GM18951 (cell line): Measurements from ENCODE around the gene PTPRN2.
"Not testable (repeated sequence)": the region's sequence is repeated elsewhere in the genome, so short reads cannot be mapped to it uniquely, and the experiment has no call there.

ENCODE experiments used
- POLR2A ChIP-seq: IDR thresholded peaks from 4 replicates; pipeline ENCODE4 v1.6.1; 2011; ENCODE audit warnings: mild to moderate bottlenecking; ENCODE audit not compliant: insufficient read length, insufficient read depth; ENCODE audit errors: extremely low read depth
- in situ Hi-C: fragments of 300-500 bp; cut with MboI; formaldehyde crosslinking; loops from one replicate; pipeline ENCODE4 v1.12.0; 2022; ENCODE audit warnings: low sequenced_read_pairs, mixed read lengths, inconsistent platforms; ENCODE audit not compliant: unreplicated experiment

The PTPRN2 gene

DNA sequence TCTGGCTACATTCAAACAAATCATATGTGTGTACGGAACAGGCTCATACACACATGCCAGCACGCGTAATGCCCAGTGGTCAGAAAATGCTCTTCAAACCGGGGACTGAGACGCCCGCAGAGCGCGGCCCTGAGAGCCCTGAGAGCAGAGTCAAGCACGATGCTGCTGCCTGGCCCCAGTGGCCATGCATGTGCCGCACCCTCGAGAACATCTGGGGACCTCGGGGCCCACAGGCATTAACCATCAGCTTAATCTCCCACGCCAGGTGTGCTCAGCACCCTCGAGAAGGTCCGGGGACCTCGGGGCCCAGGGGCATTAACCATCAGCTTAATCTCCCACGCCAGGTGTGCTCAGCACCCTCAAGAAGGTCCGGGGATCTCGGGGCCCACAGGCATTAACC, 163.1 kb downstream of the PTPRN2 start:
- TF ChIP-seq POLR2A: no peak
- in situ Hi-C loops: no loop called here

GRCh38 chr7:158424011-158424410, 163.6 kb downstream of the PTPRN2 start:
- TF ChIP-seq POLR2A: no peak
- in situ Hi-C loops: no loop called here

GRCh38 chr7:158422887-158423560, 164.6 kb downstream of the PTPRN2 start:
- TF ChIP-seq POLR2A: no peak
- in situ Hi-C loops: no loop called here

DNA sequence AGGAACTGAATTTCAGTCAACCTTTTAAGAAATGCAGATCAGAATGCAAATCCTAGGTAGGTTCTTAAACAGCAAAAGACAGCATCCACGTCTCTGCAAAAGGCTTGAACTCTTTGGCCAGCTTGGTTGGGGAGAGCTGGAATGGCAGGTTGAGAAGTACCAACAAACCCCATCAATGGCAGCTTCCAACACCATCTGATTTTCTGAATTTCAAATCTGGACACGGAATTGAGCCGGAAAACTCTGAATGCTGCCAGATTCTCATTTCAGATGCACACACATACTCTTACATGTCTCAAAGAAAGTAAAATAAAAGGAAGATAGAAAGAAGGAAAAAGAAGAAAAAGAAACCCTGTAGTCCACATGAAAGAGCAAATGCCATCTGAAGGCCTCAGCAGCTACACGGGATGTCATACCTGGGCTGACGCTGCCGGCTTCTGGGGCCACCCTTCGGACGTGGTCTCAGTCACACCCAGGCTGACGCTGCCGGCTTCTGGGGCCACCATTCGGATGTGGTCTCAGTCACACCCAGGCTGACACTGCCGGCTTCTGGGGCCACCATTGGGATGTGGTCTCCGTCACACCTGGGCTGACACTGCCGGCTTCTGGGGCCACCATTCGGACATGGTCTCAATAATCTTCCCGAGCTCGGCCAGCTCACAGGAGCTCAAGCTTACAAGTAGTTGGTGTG, 165.3 kb downstream of the PTPRN2 start:
- in situ Hi-C loops: no loop called here
- no peak for TF ChIP-seq POLR2A

GRCh38 chr7:158421361-158421760, 166.3 kb downstream of the PTPRN2 start:
- in situ Hi-C loops: no loop called here
- TF ChIP-seq POLR2A: no peak

GRCh38 chr7:158420591-158421340, 166.9 kb downstream of the PTPRN2 start:
- no peak for TF ChIP-seq POLR2A
- in situ Hi-C loops: no loop called here

- in situ Hi-C loops: no loop called here
- no peak for TF ChIP-seq POLR2A
Observed at GRCh38 chr7:158419238-158419785, 168.3 kb downstream of the PTPRN2 start.

DNA sequence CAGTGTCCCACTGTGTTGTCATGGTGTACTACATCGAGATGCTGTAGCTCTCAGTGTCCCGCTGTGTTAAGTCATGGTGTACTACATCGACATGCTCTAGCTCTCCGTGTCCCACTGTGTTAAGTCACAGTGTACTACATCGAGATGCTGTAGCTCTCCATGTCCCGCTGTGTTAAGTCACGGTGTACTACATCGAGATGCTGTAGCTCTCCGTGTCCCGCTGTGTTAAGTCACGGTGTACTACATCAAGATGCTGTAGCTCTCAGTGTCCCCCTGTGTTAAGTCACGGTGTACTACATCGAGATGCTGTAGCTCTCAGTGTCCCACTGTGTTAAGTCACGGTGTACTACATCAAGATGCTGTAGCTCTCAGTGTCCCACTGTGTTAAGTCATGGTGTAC, 169.2 kb downstream of the PTPRN2 start:
- in situ Hi-C loops: not testable (repeated sequence)

GRCh38 chr7:158416283-158416933, 171.2 kb downstream of the PTPRN2 start:
- TF ChIP-seq POLR2A: no peak
- in situ Hi-C loops: no loop called here

DNA sequence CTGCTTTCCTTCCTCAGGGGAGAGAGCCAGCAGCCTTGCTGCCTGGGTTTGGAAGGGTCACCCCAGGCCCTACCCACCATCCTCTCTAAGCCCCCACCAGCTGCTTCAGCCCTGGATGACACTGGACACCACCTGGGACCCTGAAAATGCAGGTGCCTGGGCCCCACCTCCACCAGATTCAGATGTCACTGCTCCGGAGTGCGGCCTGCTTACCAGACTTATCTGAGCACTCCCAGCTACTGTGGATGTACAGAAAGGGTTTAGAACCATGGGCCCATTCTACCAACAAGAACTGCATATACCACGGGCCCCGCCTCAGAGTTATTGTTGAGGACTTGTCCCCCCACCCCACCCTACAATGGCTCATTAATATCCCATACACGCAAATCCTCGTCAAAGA, 172.3 kb downstream of the PTPRN2 start:
- no peak for TF ChIP-seq POLR2A
- in situ Hi-C loops: no loop called here

DNA sequence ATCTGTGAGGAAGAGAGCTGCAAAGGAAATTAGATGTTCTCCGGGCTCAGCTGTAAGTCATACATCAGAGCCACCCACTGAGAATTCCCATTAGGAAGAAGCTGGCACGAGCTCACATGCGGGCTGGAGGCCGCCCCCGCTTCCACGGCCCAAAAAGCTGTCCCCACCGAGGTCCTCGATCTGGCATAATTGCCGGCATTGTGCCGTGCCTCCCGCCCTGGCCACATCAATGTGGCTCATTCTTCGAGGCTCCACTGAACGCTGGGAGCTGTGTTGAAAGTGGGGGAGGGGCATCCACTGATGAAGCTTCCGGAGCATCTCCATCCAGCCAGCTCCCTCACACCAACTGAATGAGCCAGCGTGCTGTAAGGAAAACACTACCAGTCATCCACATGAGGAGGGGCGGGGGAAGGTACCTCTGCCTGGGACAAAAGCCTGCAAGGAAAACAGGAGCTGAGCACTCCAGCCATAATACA, 173.1 kb downstream of the PTPRN2 start:
- no peak for TF ChIP-seq POLR2A
- in situ Hi-C loops: no loop called here

- in situ Hi-C loops: no loop called here
- no peak for TF ChIP-seq POLR2A
Observed at GRCh38 chr7:158414002-158414401, 173.6 kb downstream of the PTPRN2 start.
